H1 (cell line): Measurements from ENCODE around the gene PROKR1. TPM values are rescaled to one million over a fixed set of nuclear protein-coding genes. Genes with fewer than 3 reads are reported as not detected.

Experiments
- CTCF ChIA-PET: fragments of 300-600 bp; sonication (Branson Sonifier 250); formaldehyde crosslinking; loops from one replicate; lab custom pipeline; 2021; ENCODE audit not compliant: partially characterized antibody; lab: Charles Lee
- POLR2A ChIA-PET: fragments of 300-600 bp; sonication (Branson Sonifier 250); formaldehyde crosslinking; loops from one replicate; lab custom pipeline; 2021; ENCODE audit warnings: inconsistent platforms; ENCODE audit not compliant: partially characterized antibody; lab: Charles Lee
- DNase-seq, 2 experiments: peaks; one replicate each; pipeline versions ENCODE4 v3.0.0 to v3.0.0-alpha.2; 2010 to 2022; ENCODE audit warnings: low spot score in 2 of 2, low read depth in 1 of 2, mixed read lengths in 1 of 2
- FAIRE-seq: peaks from 2 replicates; lab custom pipeline; 2011; peaks lifted over from hg19 to GRCh38; lab: Jason Lieb, UNC
- H2AFZ ChIP-seq: 2 replicates; pipeline ENCODE4 v1.8.1; 2012; ENCODE audit warnings: low read length, inconsistent platforms
- H2AK5ac ChIP-seq: 2 replicates; pipeline ENCODE4 v1.6.1; 2013; ENCODE audit warnings: low read depth, low read length
- H2BK120ac ChIP-seq: replicated peaks from 2 replicates; pipeline ENCODE3; 2013; ENCODE audit warnings: low read depth, low read length, inconsistent platforms
- H2BK12ac ChIP-seq: 2 replicates; pipeline ENCODE4 v1.6.1; 2013; ENCODE audit warnings: low read depth, low read length
- H2BK15ac ChIP-seq: 2 replicates; pipeline ENCODE4 v1.6.1; 2013; ENCODE audit warnings: low read length
- H2BK20ac ChIP-seq: 2 replicates; pipeline ENCODE4 v1.6.1; 2013; ENCODE audit warnings: low read length
- H2BK5ac ChIP-seq: 2 replicates; pipeline ENCODE4 v1.6.1; 2013; ENCODE audit warnings: low read depth, low read length
- H3K14ac ChIP-seq: 2 replicates; pipeline ENCODE4 v1.6.1; 2013; ENCODE audit warnings: inconsistent platforms; ENCODE audit not compliant: insufficient read length
- H3K18ac ChIP-seq: 2 replicates; pipeline ENCODE4 v1.6.1; 2013; ENCODE audit warnings: low read length; ENCODE audit errors: extremely low read depth
- H3K23ac ChIP-seq: 2 replicates; pipeline ENCODE4 v1.6.1; 2013; ENCODE audit warnings: inconsistent platforms; ENCODE audit not compliant: insufficient read length
- H3K23me2 ChIP-seq: 2 replicates; pipeline ENCODE4 v1.6.1; 2013; ENCODE audit warnings: low read depth, low read length
- H3K27ac ChIP-seq: 2 replicates; pipeline ENCODE4 v1.6.1; 2011; ENCODE audit warnings: low read depth, low read length, inconsistent platforms
- H3K27me3 ChIP-seq, 4 experiments: replicated peaks in 1 of 4; 1 replicate in 1 of 4; 2 replicates in 3 of 4; pipeline versions ENCODE4 v1.6.1 to v1.8.1; 2011 to 2013; ENCODE audit warnings: low read length in 3 of 4, mild to moderate bottlenecking in 3 of 4, inconsistent platforms in 2 of 4, mixed read lengths in 2 of 4, moderate library complexity in 1 of 4; ENCODE audit not compliant: control insufficient read depth in 3 of 4, insufficient read depth in 3 of 4; ENCODE audit errors: extremely low read depth in 1 of 4
- H3K36me3 ChIP-seq, 4 experiments: 2 replicates each; pipeline versions ENCODE4 v1.6.1 to v1.8.1; 2011 to 2013; ENCODE audit warnings: mild to moderate bottlenecking in 4 of 4, low read length in 3 of 4, moderate library complexity in 2 of 4, control low read depth in 1 of 4, inconsistent platforms in 1 of 4; ENCODE audit not compliant: insufficient read depth in 4 of 4, control insufficient read depth in 2 of 4
- H3K4ac ChIP-seq: replicated peaks from 2 replicates; pipeline ENCODE3; 2013; ENCODE audit warnings: low read length, low read depth, mixed read lengths, inconsistent platforms; ENCODE audit not compliant: insufficient read length
- H3K4me1 ChIP-seq, 4 experiments: replicated peaks in 1 of 4; 1 replicate in 1 of 4; 2 replicates in 3 of 4; pipeline versions ENCODE4 v1.6.1 to v1.8.1; 2011 to 2013; ENCODE audit warnings: low read length in 3 of 4, inconsistent platforms in 2 of 4, mixed read lengths in 1 of 4; ENCODE audit not compliant: insufficient read depth in 4 of 4, control insufficient read depth in 3 of 4
- H3K4me2 ChIP-seq, 2 experiments: 2 replicates each; pipeline versions ENCODE4 v1.6.1 to v1.8.1; 2011 to 2013; ENCODE audit warnings: low read depth in 2 of 2, low read length in 2 of 2, control low read depth in 1 of 2, inconsistent platforms in 1 of 2, mild to moderate bottlenecking in 1 of 2; ENCODE audit not compliant: insufficient read depth in 1 of 2
- H3K4me3 ChIP-seq, 4 experiments: fragments of 200-600, 300-600 bp in 1 of 4; sonication (generic), shearing (Covaris generic), sonication (Bioruptor Twin) in 1 of 4; 2 replicates each; pipeline versions ENCODE4 v1.5.1 to v1.8.1; 2011 to 2016; ENCODE audit warnings: low read length in 4 of 4, low read depth in 3 of 4, control low read depth in 2 of 4, inconsistent platforms in 2 of 4, mild to moderate bottlenecking in 2 of 4, mixed read lengths in 1 of 4, moderate library complexity in 1 of 4; ENCODE audit not compliant: insufficient read depth in 2 of 4; ENCODE audit errors: extremely low read depth in 1 of 4
- H3K56ac ChIP-seq: replicated peaks from 2 replicates; pipeline ENCODE3; 2013; ENCODE audit warnings: low read depth, mild to moderate bottlenecking, mixed read lengths, low read length, inconsistent platforms; ENCODE audit not compliant: insufficient read length
- H3K79me1 ChIP-seq: 2 replicates; pipeline ENCODE4 v1.6.1; 2013; ENCODE audit warnings: low read depth, low read length, control low read depth
- H3K79me2 ChIP-seq, 2 experiments: 2 replicates each; pipeline versions ENCODE4 v1.6.1 to v1.8.1; 2012 to 2013; ENCODE audit warnings: low read length in 2 of 2, mild to moderate bottlenecking in 2 of 2, inconsistent platforms in 1 of 2; ENCODE audit not compliant: insufficient read depth in 2 of 2, control insufficient read depth in 1 of 2
- H3K9ac ChIP-seq, 4 experiments: replicated peaks in 1 of 4; 1 replicate in 1 of 4; 2 replicates in 3 of 4; pipeline versions ENCODE4 v1.6.1 to v1.8.1; 2011 to 2013; ENCODE audit warnings: low read depth in 3 of 4, low read length in 3 of 4, control low read depth in 2 of 4, mild to moderate bottlenecking in 2 of 4, moderate library complexity in 2 of 4, inconsistent platforms in 1 of 4; ENCODE audit errors: extremely low read depth in 1 of 4
- H3K9me3 ChIP-seq, 2 experiments: 2 replicates each; pipeline versions ENCODE4 v1.6.1 to v1.8.1; 2012 to 2013; ENCODE audit warnings: mild to moderate bottlenecking in 2 of 2, moderate library complexity in 2 of 2, control low read depth in 1 of 2, inconsistent platforms in 1 of 2, low read depth in 1 of 2, low read length in 1 of 2, mixed read lengths in 1 of 2; ENCODE audit not compliant: insufficient read depth in 2 of 2
- H4K20me1 ChIP-seq, 2 experiments: replicated peaks in 1 of 2; 2 replicates each; pipeline versions ENCODE3 to v1.8.1; 2011 to 2013; ENCODE audit warnings: inconsistent platforms in 2 of 2, low read length in 2 of 2, mild to moderate bottlenecking in 1 of 2; ENCODE audit not compliant: insufficient read depth in 2 of 2, control insufficient read depth in 1 of 2
- H4K5ac ChIP-seq: 2 replicates; pipeline ENCODE4 v1.6.1; 2013; ENCODE audit warnings: low read length, low read depth, mixed read lengths, inconsistent platforms; ENCODE audit not compliant: insufficient read length
- H4K8ac ChIP-seq: 2 replicates; pipeline ENCODE4 v1.8.0; 2013; ENCODE audit warnings: mild to moderate bottlenecking, moderate library complexity, low read length, inconsistent platforms; ENCODE audit not compliant: insufficient read depth; ENCODE audit errors: extremely low read depth
- H4K91ac ChIP-seq: replicated peaks from 2 replicates; pipeline ENCODE3; 2013; ENCODE audit warnings: low read length, mixed read lengths, inconsistent platforms; ENCODE audit not compliant: insufficient read length
- BRCA1 ChIP-seq: IDR thresholded peaks from 2 replicates; pipeline ENCODE4 v1.6.1; 2012; ENCODE audit warnings: low read depth, low read length, improper control_type of control experiment
- CEBPB ChIP-seq: IDR thresholded peaks from 2 replicates; pipeline ENCODE4 v1.6.1; 2012; ENCODE audit warnings: low read depth, low read length
- HDAC2 ChIP-seq, 2 experiments: fragments of 300-600 bp in 1 of 2; sonication (generic) in 1 of 2; IDR thresholded peaks; 2 replicates each; pipeline ENCODE4 v1.6.1; 2011 to 2012; ENCODE audit warnings: low read depth in 2 of 2, low read length in 2 of 2, mild to moderate bottlenecking in 2 of 2, moderate library complexity in 2 of 2, borderline replicate concordance in 1 of 2, inconsistent platforms in 1 of 2
- JUN ChIP-seq: IDR thresholded peaks from 2 replicates; pipeline ENCODE4 v1.6.1; 2011; ENCODE audit warnings: low read depth, mild to moderate bottlenecking, improper control_type of control experiment, low read length
- SRF ChIP-seq: IDR thresholded peaks from 2 replicates; pipeline ENCODE4 v1.6.1; 2011; ENCODE audit warnings: mild to moderate bottlenecking, low read depth, low read length, moderate library complexity
- YY1 ChIP-seq: IDR thresholded peaks from 2 replicates; pipeline ENCODE4 v1.6.1; 2011; ENCODE audit warnings: low read depth, mild to moderate bottlenecking, low read length
- WGBS, 2 experiments: shearing (Covaris generic) in 1 of 2; methylation state at CpG; one replicate each; pipeline versions ENCODE4 v1.1.6 to v1.1.7; 2013 to 2015; ENCODE audit warnings: low lambda C conversion rate in 2 of 2, mixed read lengths in 2 of 2, inconsistent platforms in 1 of 2, low coverage in 1 of 2, missing lambda C conversion rate in 1 of 2; ENCODE audit not compliant: insufficient replicate concordance in 2 of 2, insufficient coverage in 1 of 2, insufficient read length in 1 of 2; ENCODE audit errors: extremely low coverage in 1 of 2, missing lambda C conversion rate in 1 of 2; 5-methylcytosine and 5-hydroxymethylcytosine counted together
- polyA plus RNA-seq, 7 experiments: library from polyadenylated mRNA; depleted of rRNA in 3 of 7; stranded (reverse) in 5 of 7; unstranded in 2 of 7; fragments of >200 nt in 5 of 7; fragments of 200-250 nt in 2 of 7; gene quantifications; 1 replicate in 5 of 7; 2 replicates in 1 of 7; 4 replicates in 1 of 7; pipeline versions ENCODE4 v1.2.1 to v1.2.3, GENCODE V29; 2011 to 2013; ENCODE audit warnings: missing spikeins in 2 of 7, mixed read lengths in 2 of 7
- total RNA-seq: library from RNA; stranded (reverse); fragmentation: NEBNext Ultra II Directional; extraction: Animal tissue kit (Norgen Biotek cat#: 25700); gene quantifications from 2 replicates; pipeline ENCODE4 v1.2.1, GENCODE V29; 2021
- TF ChIP-seq, protein P1 (sequence below): IDR thresholded peaks from 2 replicates; pipeline ENCODE4 v1.6.1; 2011; ENCODE audit warnings: low read depth, mild to moderate bottlenecking, low read length; ENCODE audit not compliant: insufficient read depth

Gene PROKR1
- total and polyA plus RNA-seq, 2 of the 8 experiments (the other 6 are each of a cell fraction or from before 2014, with no cell fraction given) = 1.8 to 3.9 TPM

GRCh38 chr2:68605939-68606338 is 37.4 kb upstream of the PROKR1 start:
- Histone ChIP-seq H3K4me2 (no peak overlapping the region), H3K4me1 (no peaks in the 10 kb centered on the region), H3K27ac (no peak overlapping the region), H3K79me1 (no peaks in the 10 kb centered on the region), H2BK20ac (no peak overlapping the region), H2AK5ac (no peak overlapping the region), H4K8ac (no peak overlapping the region), H2BK15ac (no peak overlapping the region), H3K18ac (no peak overlapping the region), H3K4me3 (no peak overlapping the region), H3K36me3 (no peaks in the 10 kb centered on the region), H3K9ac (no peak overlapping the region), H2BK120ac (no peak overlapping the region), H3K27me3 (no peaks in the 10 kb centered on the region), H3K23me2 (no peaks in the 10 kb centered on the region; the same call in 1 of the 2 replicates), H2AFZ (no peak overlapping the region), H4K20me1 (no peaks in the 10 kb centered on the region), H3K79me2 (no peaks in the 10 kb centered on the region), H2BK5ac (no peak overlapping the region), H3K56ac (no peak overlapping the region), H4K5ac (no peak overlapping the region), H4K91ac (no peak overlapping the region), H3K14ac (no peak overlapping the region), H3K23ac (no peak overlapping the region), H3K4ac (no peak overlapping the region), H3K9me3 (peaks cover 3 to 7% of the 10 kb centered on the region in 2 experiments; a peak in 2 of 4 replicates), H2BK12ac (no peak overlapping the region)
- ChIA-PET CTCF (interaction anchor here (5.8 kb wide), 1 partner anchor 10 kb away, joined by 39 read pairs; no protein-coding TSS in a partner anchor), POLR2A (interaction anchor here (1.2 kb wide), 1 partner anchor 138 kb away, joined by 3 read pairs; the partner anchor contains the start of gene APLF)
- TF ChIP-seq JUN (no peak), BRCA1 (no peak), CEBPB (no peak), YY1 (no peak), SRF (no peak), HDAC2 (IDR thresholded peaks at IDR 0.05; ENCODE audit: borderline replicate concordance in 1 of 2, low read depth in 2 of 2, low read length in 2 of 2) (no peak)
- TF ChIP-seq, protein P1, sequence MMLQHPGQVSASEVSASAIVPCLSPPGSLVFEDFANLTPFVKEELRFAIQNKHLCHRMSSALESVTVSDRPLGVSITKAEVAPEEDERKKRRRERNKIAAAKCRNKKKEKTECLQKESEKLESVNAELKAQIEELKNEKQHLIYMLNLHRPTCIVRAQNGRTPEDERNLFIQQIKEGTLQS = no peak
- DNase-seq (no peak), FAIRE-seq (no peak)
- 100% methylated on average over 1 of the region's 1 CpG; no CpG with 5 or more reads in 1 of the 2 experiments for WGBS, 2 experiments
